ENCODE measurements around the gene CHRM5. TPM values are rescaled to one million over a fixed set of nuclear protein-coding genes. Genes with fewer than 3 reads are reported as not detected.
"Not testable (repeated sequence)": the region's sequence is repeated elsewhere in the genome, so short reads cannot be mapped to it uniquely, and the experiment has no call there.

The CHRM5 gene
- total and polyA plus RNA-seq, 2 donors (not counting 3 experiments of a cell fraction or from before 2014, with no cell fraction given), result 0.03 TPM; not detected in 1

- Histone ChIP-seq H3K4me2 (ENCODE audit: insufficient read depth, low read length) (no peak overlapping the region), H2AFZ (ENCODE audit: low read depth, low read length) (no peak overlapping the region), H4K20me1 (replicated peaks; ENCODE audit: control insufficient read depth, extremely low read depth, insufficient read depth, low read length) (no peaks in the 10 kb centered on the region), H3K27ac (ENCODE audit: insufficient read depth, low read depth, low read length) (no peak overlapping the region), H3K9ac (replicated peaks; ENCODE audit: extremely low read depth, insufficient read depth, low read length) (no peak overlapping the region), H3K9me1 (replicated peaks; ENCODE audit: control insufficient read depth, extremely low read depth, insufficient read depth, low read length) (no peaks in the 10 kb centered on the region), H3K4me3 (replicated peaks in 1 of 3; ENCODE audit: insufficient read depth in 1 of 3, low read depth in 1 of 3, low read length in 3 of 3) (no peak overlapping the region), H3K27me3 (ENCODE audit: control insufficient read depth in 2 of 2, insufficient read depth in 2 of 2, low read length in 2 of 2) (no peaks in the 10 kb centered on the region), H3K79me2 (ENCODE audit: control insufficient read depth, insufficient read depth, low read length) (no peaks in the 10 kb centered on the region), H3K4me1 (ENCODE audit: control insufficient read depth, extremely low read depth, insufficient read depth, low read length) (no peaks in the 10 kb centered on the region), H3K36me3 (ENCODE audit: control insufficient read depth in 2 of 2, extremely low read depth in 1 of 2, insufficient read depth in 2 of 2, low read length in 2 of 2) (no peaks in the 10 kb centered on the region), H3K9me3 (replicated peaks; ENCODE audit: control insufficient read depth, insufficient read depth, low read length) (no peaks in the 10 kb centered on the region)
- TF ChIP-seq POLR2AphosphoS5 (IDR thresholded peaks at IDR 0.05; ENCODE audit: insufficient read depth, low read depth, low read length) (no peak), GATA2 (IDR thresholded peaks at IDR 0.05; ENCODE audit: insufficient read depth, insufficient read length, low read depth, low read length) (no peak), EZH2 (IDR thresholded peaks at IDR 0.05; ENCODE audit: borderline replicate concordance, low read depth, low read length, severe bottlenecking) (no peak), MAX (IDR thresholded peaks at IDR 0.05; ENCODE audit: insufficient read depth, insufficient read length) (no peak), FOS (IDR thresholded peaks at IDR 0.05; ENCODE audit: borderline replicate concordance, insufficient read depth, low read length) (no peak), MYC (IDR thresholded peaks at IDR 0.05; ENCODE audit: low read depth, low read length) (no peak), POLR2A (IDR thresholded peaks at IDR 0.05; ENCODE audit: low read depth, low read length) (no peak), JUN (IDR thresholded peaks at IDR 0.05; ENCODE audit: borderline replicate concordance, insufficient read depth, insufficient read length, low read depth) (no peak)
- TF ChIP-seq, protein P1, sequence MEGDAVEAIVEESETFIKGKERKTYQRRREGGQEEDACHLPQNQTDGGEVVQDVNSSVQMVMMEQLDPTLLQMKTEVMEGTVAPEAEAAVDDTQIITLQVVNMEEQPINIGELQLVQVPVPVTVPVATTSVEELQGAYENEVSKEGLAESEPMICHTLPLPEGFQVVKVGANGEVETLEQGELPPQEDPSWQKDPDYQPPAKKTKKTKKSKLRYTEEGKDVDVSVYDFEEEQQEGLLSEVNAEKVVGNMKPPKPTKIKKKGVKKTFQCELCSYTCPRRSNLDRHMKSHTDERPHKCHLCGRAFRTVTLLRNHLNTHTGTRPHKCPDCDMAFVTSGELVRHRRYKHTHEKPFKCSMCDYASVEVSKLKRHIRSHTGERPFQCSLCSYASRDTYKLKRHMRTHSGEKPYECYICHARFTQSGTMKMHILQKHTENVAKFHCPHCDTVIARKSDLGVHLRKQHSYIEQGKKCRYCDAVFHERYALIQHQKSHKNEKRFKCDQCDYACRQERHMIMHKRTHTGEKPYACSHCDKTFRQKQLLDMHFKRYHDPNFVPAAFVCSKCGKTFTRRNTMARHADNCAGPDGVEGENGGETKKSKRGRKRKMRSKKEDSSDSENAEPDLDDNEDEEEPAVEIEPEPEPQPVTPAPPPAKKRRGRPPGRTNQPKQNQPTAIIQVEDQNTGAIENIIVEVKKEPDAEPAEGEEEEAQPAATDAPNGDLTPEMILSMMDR (IDR thresholded peaks at IDR 0.05; ENCODE audit: extremely low read depth in 1 of 2, insufficient read depth in 1 of 2, low read depth in 1 of 2, low read length in 2 of 2), result no peak
- ChIA-PET CTCF (no interaction called here), POLR2A (no interaction called here)
- BruUV-seq (replicated peaks), result no TSS peak
- dilution Hi-C loops (cut with MboI; ENCODE audit: extremely low pct_ligation_motif_present, low sequenced_read_pairs) (no loop called here), intact Hi-C loops (cut with micrococcal nuclease) (no loop called here)
- FAIRE-seq (peak; percentile 18), DNase-seq (ENCODE audit: low read depth, low spot score) (no peak)
Measured at GRCh38 chr15:34018021-34018645, 49.8 kb downstream of the CHRM5 start.

DNA sequence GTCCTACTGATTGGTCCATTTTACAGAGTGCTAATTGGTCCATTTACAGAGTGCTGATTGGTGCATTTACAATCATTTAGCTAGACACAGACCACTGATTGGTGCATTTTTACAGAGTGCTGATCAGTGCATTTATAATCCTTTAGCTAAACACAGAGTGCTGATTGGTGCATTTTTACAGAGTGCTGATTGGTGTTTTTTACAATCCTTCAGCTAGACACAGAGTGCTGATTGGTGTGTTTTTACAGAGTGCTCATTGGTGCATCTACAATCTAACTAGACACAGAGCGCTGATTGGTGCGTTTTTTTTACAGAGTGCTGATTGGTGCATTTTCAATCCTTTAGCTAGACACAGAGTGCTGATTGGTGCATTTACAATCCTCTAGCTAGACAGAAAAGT is 50.4 kb downstream of the CHRM5 start:
- H3K27me3 ChIP-seq (ENCODE audit: control insufficient read depth in 2 of 2, insufficient read depth in 2 of 2, low read length in 2 of 2); H4K20me1 ChIP-seq (replicated peaks; ENCODE audit: control insufficient read depth, extremely low read depth, insufficient read depth, low read length); FAIRE-seq; H3K4me2 ChIP-seq (ENCODE audit: insufficient read depth, low read length); H3K9me3 ChIP-seq (replicated peaks; ENCODE audit: control insufficient read depth, insufficient read depth, low read length); intact Hi-C loops (cut with micrococcal nuclease); BruUV-seq (replicated peaks); DNase-seq (ENCODE audit: low read depth, low spot score); POLR2A ChIA-PET; H2AFZ ChIP-seq (ENCODE audit: low read depth, low read length); H3K9ac ChIP-seq (replicated peaks; ENCODE audit: extremely low read depth, insufficient read depth, low read length); H3K9me1 ChIP-seq (replicated peaks; ENCODE audit: control insufficient read depth, extremely low read depth, insufficient read depth, low read length); dilution Hi-C loops (cut with MboI; ENCODE audit: extremely low pct_ligation_motif_present, low sequenced_read_pairs); H3K79me2 ChIP-seq (ENCODE audit: control insufficient read depth, insufficient read depth, low read length); H3K36me3 ChIP-seq (ENCODE audit: control insufficient read depth in 2 of 2, extremely low read depth in 1 of 2, insufficient read depth in 2 of 2, low read length in 2 of 2); H3K4me3 ChIP-seq (replicated peaks in 1 of 3; ENCODE audit: insufficient read depth in 1 of 3, low read depth in 1 of 3, low read length in 3 of 3); H3K27ac ChIP-seq (ENCODE audit: insufficient read depth, low read depth, low read length); H3K4me1 ChIP-seq (ENCODE audit: control insufficient read depth, extremely low read depth, insufficient read depth, low read length): not testable (repeated sequence)
- CTCF ChIA-PET, result interaction anchor here (2.4 kb wide), 1 partner anchor 9 kb away, joined by 6 read pairs; no protein-coding TSS in a partner anchor

Measured in endothelial cell of umbilical vein (primary cell).